Thymus (tissue), 11 donors: ENCODE measurements around the gene STAU1. TPM values are rescaled to one million over a fixed set of nuclear protein-coding genes. Genes with fewer than 3 reads are reported as not detected.

ENCODE experiments used
- DNase-seq, 9 donors: peaks; one replicate each; pipeline ENCODE4 v3.0.0-alpha.2; 2013; ENCODE audit warnings: low spot score in 9 of 9, low read depth in 6 of 9, missing footprints in 1 of 9
- H3K27ac ChIP-seq, 2 donors: one replicate each; pipeline ENCODE4 v1.5.1; 2013; ENCODE audit warnings: control low read depth in 1 of 2, low read depth in 1 of 2, low read length in 1 of 2, mild to moderate bottlenecking in 1 of 2, moderate library complexity in 1 of 2
- H3K27me3 ChIP-seq, 2 donors: one replicate each; pipeline ENCODE4 v1.5.1; 2013; ENCODE audit warnings: low read length in 1 of 2; ENCODE audit not compliant: control insufficient read depth in 2 of 2, insufficient read depth in 1 of 2
- H3K36me3 ChIP-seq, 2 donors: one replicate each; pipeline ENCODE4 v1.5.1; 2013; ENCODE audit warnings: low read length in 1 of 2, mild to moderate bottlenecking in 1 of 2, moderate library complexity in 1 of 2; ENCODE audit not compliant: control insufficient read depth in 2 of 2, insufficient read depth in 2 of 2
- H3K4me1 ChIP-seq, 2 donors: one replicate each; pipeline ENCODE4 v1.5.1; 2013; ENCODE audit warnings: low read length in 2 of 2; ENCODE audit not compliant: control insufficient read depth in 2 of 2, insufficient read depth in 2 of 2
- H3K4me3 ChIP-seq, 2 donors: one replicate each; pipeline ENCODE4 v1.5.1; 2013; ENCODE audit warnings: low read length in 2 of 2, control low read depth in 1 of 2, mild to moderate bottlenecking in 1 of 2
- H3K9me3 ChIP-seq, 2 donors: one replicate each; pipeline ENCODE4 v1.5.1; 2013; ENCODE audit warnings: low read length in 1 of 2, mild to moderate bottlenecking in 1 of 2; ENCODE audit not compliant: control insufficient read depth in 2 of 2, insufficient read depth in 1 of 2
- WGBS: extraction: QIAGEN DNeasy Blood & Tissue Kit; methylation state at CpG from one replicate; pipeline ENCODE4 v1.1.7; 2013; 5-methylcytosine and 5-hydroxymethylcytosine counted together
- polyA plus RNA-seq: library from polyadenylated mRNA; stranded (reverse); fragments of 200-250 nt; gene quantifications from one replicate; pipeline ENCODE4 v1.2.3, GENCODE V29; 2013
- total RNA-seq: library from RNA; stranded (reverse); fragments of 120-200 nt; gene quantifications from one replicate; pipeline ENCODE4 v1.2.4, GENCODE V29; 2013
- donor health status: healthy.

The STAU1 gene
- total and polyA plus RNA-seq, 2 donors = 25.5 to 52.8 TPM

DNA sequence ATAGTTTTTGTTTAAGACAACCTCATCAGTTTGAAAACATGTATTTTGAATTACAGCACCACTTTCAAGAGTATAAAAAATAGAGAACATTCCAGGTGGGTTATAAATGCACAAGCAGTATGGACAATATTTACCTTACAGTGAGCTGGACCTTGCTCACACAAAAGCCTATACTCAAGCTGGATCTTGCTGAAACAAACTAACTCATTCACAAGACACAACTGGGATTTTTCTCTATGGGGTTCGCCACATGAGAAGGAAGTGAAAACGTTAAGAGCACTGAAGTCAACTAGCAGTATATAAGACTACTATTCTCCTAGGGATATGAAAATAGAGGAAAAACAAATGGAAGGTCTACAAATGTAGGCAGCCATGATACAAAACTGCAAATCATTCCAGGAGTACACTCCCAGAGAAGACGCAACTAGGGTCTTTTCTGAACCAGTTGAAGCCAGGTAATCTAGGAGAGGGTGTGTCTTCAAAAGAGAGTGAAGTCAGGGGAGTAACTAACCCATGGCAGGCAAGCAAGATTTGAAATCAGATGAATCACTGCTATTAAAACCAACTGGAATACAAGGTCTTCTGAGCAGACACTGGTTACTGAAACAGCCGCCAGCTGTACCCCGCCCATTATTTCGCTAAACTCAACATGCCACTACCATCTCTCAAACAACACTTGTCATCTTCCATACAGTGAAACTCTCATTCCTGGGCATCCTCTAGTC is 26.5 kb downstream of the STAU1 start:
- DNase-seq = no peak
- Histone ChIP-seq H3K4me3 (no peak overlapping the region), H3K9me3 (no peaks in the 10 kb centered on the region), H3K4me1 (no peaks in the 10 kb centered on the region), H3K27me3 (no peaks in the 10 kb centered on the region), H3K27ac (no peak overlapping the region), H3K36me3 (peaks cover 16 to 32% of the 10 kb centered on the region in 2 donors)
- WGBS = 94% methylated on average over 6 of the region's 6 CpGs

DNA sequence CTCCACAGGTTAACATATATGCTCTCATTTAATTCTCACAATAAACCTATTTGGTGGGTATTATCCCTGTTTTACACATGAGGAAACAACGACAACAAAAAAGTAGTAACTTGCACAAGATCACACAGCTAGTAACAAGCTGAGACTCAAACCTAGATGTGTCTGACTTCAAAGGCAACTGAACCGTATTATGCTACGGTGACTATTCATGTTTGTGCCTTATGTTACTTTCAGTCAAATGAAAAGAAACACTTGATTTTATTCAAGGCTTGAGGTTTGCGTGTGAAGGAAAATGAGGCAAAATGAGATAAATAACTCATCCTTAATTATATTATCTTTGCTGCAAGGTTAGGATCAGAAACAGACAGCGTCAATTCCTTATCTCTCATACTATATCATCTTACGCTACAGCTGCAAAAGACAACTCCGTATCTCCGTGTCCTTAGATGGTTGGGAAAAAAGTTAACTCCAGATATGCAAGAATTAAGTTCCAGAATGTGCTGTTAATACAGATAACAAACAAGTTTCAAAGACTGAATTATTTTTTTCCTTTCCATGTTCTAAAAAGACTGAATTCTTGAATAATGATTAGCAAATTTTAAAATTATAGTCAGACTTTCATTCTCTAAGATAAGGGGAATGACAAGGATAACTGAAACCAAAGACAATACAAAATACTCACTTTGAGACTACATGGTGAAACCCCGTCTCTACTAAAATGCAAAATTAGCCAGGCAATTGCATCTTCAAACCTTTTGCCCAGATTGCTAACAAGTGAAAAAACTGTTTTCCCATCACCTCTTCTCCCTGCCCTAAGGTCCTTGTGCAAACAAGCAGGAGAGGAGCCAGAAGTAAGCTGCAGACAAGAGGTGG is 27.8 kb downstream of the STAU1 start:
- no peak for DNase-seq
- H3K4me1 ChIP-seq = no peaks in the 10 kb centered on the region
- peaks cover 11 to 28% of the 10 kb centered on the region in 2 donors for H3K36me3 ChIP-seq
- H3K27me3 ChIP-seq = no peaks in the 10 kb centered on the region
- H3K9me3 ChIP-seq = no peaks in the 10 kb centered on the region
- no peak overlapping the region for H3K27ac ChIP-seq
- H3K4me3 ChIP-seq = no peak overlapping the region
- 92% methylated on average over 9 of the region's 9 CpGs for WGBS

DNA sequence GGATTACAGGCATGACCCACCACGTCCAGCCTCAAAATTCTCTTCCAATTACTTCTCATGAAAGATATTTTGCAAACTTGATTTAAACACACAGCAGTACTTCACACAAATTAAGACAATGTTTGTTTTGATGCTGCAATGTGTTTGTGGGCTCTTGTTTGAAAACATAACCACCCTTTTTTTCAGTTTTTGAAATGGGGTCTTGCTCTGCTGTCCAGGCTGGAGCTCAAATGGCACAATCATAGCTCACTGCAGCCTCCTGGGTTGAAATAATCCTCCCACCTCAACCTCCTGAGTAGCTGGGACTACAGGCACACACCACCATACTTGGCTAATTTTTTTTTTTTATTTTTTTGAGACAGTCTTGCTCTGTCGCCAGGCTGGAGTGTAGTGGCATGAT is 31.0 kb downstream of the STAU1 start:
- Histone ChIP-seq H3K4me1 (no peaks in the 10 kb centered on the region), H3K36me3 (peaks cover 12 to 18% of the 10 kb centered on the region in 2 donors), H3K27ac (no peak overlapping the region), H3K27me3 (no peaks in the 10 kb centered on the region), H3K4me3 (no peak overlapping the region), H3K9me3 (no peaks in the 10 kb centered on the region)
- no peak for DNase-seq
- 98% methylated on average over 2 of the region's 2 CpGs for WGBS

DNA sequence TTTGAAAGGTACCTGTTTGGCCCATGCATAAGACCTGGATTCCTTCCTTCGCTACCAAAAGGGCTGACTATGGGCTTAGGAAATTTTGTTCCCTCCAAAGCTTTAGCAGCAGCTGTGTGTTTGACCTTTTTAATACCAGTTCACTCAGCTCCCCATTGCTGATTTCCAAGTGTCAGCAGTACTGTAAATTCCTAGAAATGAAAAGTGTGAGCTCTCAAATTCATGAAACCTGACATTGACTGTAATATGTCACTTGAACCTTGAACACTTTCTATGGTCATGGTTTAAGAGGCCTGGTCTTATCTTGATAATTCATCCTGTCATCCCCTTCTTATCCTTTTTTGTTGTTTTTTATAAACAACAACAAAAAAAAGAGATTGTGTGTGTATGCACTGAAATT is 31.7 kb downstream of the STAU1 start:
- 98% methylated on average over 1 of the region's 1 CpG for WGBS
- H3K4me1 ChIP-seq = no peaks in the 10 kb centered on the region
- no peak overlapping the region for H3K4me3 ChIP-seq
- no peak overlapping the region for H3K27ac ChIP-seq
- no peaks in the 10 kb centered on the region for H3K9me3 ChIP-seq
- DNase-seq = no peak
- H3K36me3 ChIP-seq = peaks cover 18 to 24% of the 10 kb centered on the region in 2 donors
- H3K27me3 ChIP-seq = no peaks in the 10 kb centered on the region

DNA sequence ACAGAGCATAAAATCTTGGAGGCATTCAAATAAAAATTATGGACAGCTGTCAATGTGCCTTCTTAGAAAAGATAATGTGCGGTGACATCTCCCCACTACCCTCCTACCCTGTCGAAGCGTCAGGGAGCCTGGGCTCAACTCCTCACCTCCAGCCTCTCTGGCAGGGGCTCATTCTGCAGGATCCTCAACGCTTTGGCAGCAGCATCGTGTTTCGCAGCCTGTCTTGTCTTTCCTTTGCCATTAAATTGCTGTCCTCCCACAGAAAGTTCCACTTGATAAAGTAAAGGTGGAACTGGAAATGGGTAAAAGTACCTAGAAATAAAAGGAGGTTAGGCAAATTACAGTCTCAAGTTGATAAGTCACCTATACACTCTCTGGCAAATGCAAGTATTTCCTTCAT is 36.7 kb downstream of the STAU1 start:
- Histone ChIP-seq H3K27me3 (no peaks in the 10 kb centered on the region), H3K9me3 (no peaks in the 10 kb centered on the region), H3K36me3 (peaks cover 42 to 44% of the 10 kb centered on the region in 2 donors), H3K4me1 (no peaks in the 10 kb centered on the region), H3K4me3 (no peak overlapping the region), H3K27ac (no peak overlapping the region)
- no peak for DNase-seq
- WGBS = 93% methylated on average over 6 of the region's 6 CpGs

DNA sequence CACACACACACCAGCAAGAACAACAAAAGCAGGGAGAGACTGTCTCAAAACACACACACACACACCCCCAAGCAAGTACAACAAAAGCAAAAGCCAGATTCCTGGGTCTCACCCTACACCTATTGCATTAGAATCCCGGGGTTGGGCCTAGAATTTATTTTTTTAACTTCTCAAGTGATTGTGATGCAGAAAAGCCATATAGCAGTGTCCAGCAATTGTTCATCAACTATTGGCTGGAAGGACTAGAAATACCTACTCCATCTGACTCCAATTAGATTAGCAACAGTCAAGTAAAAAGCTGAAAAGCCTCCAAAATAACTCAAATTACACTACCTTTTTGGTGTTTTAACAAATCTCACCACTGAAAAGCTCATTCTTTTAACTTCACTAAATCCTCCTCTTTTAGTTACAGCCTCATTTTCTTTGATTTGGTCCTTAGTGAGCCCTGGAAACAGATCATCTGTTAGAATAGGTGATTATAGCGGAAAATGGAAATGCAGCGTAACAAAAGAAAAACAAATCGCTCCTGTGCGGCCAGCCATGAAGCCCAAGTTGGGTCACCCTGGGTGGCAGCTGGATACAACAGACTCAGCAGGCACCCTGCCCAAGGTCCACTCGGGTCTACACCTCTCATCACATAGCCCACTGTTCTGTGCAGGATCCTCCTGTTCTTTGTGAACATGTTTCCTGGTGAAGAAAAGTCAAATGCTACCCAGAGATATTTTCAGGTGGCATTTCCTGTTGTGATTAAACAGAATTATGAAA is 38.7 kb downstream of the STAU1 start:
- Histone ChIP-seq H3K4me3 (no peak overlapping the region), H3K4me1 (no peaks in the 10 kb centered on the region), H3K36me3 (peaks cover 47 to 48% of the 10 kb centered on the region in 2 donors), H3K27me3 (no peaks in the 10 kb centered on the region), H3K27ac (no peak overlapping the region), H3K9me3 (no peaks in the 10 kb centered on the region)
- DNase-seq = no peak
- 96% methylated on average over 6 of the region's 6 CpGs for WGBS

DNA sequence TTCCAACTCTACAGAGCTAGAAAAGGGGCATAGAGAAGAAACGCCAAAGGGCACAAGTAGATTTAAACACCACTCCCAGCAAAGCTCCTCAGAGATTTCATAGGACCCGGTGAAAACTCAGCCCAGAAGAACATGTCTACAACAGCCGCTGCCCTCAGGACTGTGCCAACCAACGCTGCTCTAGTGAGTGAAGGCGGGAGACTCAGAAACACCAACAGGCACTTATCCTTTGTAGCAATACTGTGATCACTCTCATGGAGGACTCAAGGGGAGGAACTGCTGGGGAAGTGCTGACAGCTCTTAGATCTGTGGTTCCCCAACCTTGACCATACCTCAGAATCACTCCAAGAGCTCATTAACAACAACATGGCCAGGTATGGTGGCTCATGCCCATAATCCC is 39.5 kb downstream of the STAU1 start:
- H3K36me3 ChIP-seq = peaks cover 47 to 55% of the 10 kb centered on the region in 2 donors
- no peaks in the 10 kb centered on the region for H3K4me1 ChIP-seq
- WGBS = 98% methylated on average over 5 of the region's 5 CpGs
- no peak overlapping the region for H3K4me3 ChIP-seq
- no peaks in the 10 kb centered on the region for H3K9me3 ChIP-seq
- H3K27ac ChIP-seq = peak overlapping the region in 1 of 2 donors; percentile 60
- DNase-seq = no peak
- no peaks in the 10 kb centered on the region for H3K27me3 ChIP-seq

DNA sequence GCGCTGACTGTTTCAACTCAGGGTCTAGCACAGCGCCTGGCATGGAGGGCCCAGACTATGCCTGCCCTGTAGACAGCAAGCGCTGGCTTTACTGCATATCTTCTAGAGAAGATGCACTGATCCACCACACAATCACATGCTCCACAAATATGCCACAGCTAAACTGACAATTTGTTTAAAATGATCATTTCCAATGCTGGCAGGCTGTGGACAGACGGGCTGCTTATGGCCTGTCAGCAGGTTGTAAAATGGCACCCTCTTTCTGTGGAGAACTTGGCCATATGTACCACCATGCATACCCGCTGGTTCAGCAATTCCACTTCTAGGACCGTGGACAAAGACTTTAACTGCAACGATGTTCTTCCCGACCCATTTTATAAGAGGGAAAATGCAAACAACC is 40.8 kb downstream of the STAU1 start:
- Histone ChIP-seq H3K4me3 (no peak overlapping the region), H3K27me3 (no peaks in the 10 kb centered on the region), H3K27ac (no peak overlapping the region), H3K9me3 (no peaks in the 10 kb centered on the region), H3K36me3 (peaks cover 46 to 62% of the 10 kb centered on the region in 2 donors), H3K4me1 (no peaks in the 10 kb centered on the region)
- 98% methylated on average over 8 of the region's 8 CpGs for WGBS
- no peak for DNase-seq
